ENCODE measurements around the gene NFATC2.

Gene NFATC2

DNA sequence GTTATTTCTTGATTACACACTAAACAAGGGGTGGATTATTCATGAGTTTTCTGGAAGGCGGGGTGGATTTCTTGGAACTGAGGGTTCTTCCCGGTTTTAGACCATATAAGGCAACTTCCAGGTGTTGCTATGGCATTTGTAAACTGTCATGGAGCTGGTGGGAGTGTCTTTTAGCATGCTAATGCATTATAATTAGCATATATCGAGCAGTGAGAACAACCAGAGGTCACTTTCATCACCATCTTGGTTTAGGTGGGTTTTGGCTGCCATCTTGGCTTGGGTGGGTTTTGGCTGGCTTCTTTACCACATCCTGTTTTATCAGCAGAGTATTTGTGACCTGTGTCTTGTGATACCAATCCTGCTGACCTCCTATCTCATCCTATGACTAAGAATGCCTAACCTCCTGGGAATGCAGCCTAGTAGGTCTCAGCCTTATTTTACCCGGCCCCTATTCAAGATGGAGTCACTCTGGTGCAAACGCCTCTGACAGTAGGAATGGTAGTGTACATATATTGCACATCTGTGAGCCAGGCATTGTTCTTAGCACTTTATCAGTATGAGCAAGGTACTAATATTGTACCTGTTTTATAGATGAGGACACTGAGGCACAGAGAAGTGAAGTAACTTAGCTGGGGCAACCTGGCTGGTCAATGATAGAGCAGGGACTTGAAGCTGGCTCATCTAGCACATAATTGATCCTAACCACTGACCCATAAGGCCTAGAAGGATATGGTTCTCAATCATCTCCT lies 203.7 kb downstream of the NFATC2 start:
- no peak for DNase-seq (ENCODE audit: low read depth in 1 of 2, low spot score in 1 of 2)

DNA sequence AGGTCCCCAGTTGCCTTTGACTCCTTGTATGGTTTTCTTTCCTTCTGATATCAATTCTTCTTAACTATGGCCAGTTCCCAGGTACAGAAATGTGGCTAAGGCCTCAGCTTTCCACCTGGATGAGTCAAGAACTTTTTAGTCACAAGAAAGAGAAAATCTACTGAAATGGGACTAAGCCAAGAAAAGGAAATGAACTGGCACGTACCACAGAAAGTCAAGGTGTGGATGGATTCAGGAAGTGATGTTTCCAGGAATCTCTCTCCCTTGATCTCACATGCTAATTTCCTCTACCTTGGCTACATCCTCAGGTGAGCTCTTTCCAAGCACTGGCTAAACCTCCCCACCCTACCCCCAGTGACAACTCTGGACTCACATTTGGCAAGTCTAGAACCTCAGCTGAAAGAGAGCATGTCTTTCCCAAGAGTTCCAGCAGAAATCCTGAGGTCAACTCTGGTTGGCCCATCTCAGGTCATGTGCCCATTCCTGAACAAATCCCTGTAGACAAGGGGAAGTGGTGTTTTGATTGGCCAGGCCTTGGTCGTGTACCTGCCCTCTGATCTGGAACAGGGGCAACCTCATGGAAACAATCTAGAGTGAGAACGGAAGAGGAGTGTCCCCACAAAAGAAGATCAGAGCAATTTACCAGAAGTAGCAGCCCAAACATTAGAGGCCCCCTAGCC lies 205.3 kb downstream of the NFATC2 start:
- no peak for DNase-seq (ENCODE audit: low read depth in 1 of 2, low spot score in 1 of 2)

All from stimulated activated CD4-positive, alpha-beta T cell treated with anti-CD3 and anti-CD28 coated beads, Interleukin-15, amount 100 ng/mL, for 1 hour (primary cell).